ENCODE results near the gene SETD2. TPM values are rescaled to one million over a fixed set of nuclear protein-coding genes. Genes with fewer than 3 reads are reported as not detected.

SETD2 gene
- total and polyA plus RNA-seq, 9 of the 15 experiments (the other 6 are each of a cell fraction or from before 2014, with no cell fraction given) = 8.2 to 44.0 (median 33.6) TPM

GRCh38 chr3:47186285-47186684 lies 22.4 kb upstream of the SETD2 start (continued):
- TF ChIP-seq JUND (IDR thresholded peaks at IDR 0.05; ENCODE audit: borderline replicate concordance, low read depth, low read length) (no peak), JUND (tag; IDR thresholded peaks at IDR 0.05; ENCODE audit: borderline replicate concordance, low read depth, low read length) (no peak), E2F3 (CRISPR knock-in tag; IDR thresholded peaks at IDR 0.05) (no peak), TAF1 (IDR thresholded peaks at IDR 0.05; ENCODE audit: control insufficient read depth, extremely low read depth, insufficient read depth, low read length, severe bottlenecking) (no peak), HCFC1 (IDR thresholded peaks at IDR 0.05; ENCODE audit: low read depth, low read length) (no peak), MEF2D (tag; conservative IDR thresholded peaks at IDR 0.05; ENCODE audit: low read depth) (no peak), SRSF3 (IDR thresholded peaks at IDR 0.05; ENCODE audit: insufficient read depth, low read length) (no peak), ZNF695 (CRISPR knock-in tag; IDR thresholded peaks at IDR 0.05) (no peak), ZNF165 (CRISPR knock-in tag; IDR thresholded peaks at IDR 0.05; ENCODE audit: borderline replicate concordance) (no peak), ATF6 (CRISPR knock-in tag; IDR thresholded peaks at IDR 0.05) (no peak), ZNF551 (CRISPR knock-in tag; IDR thresholded peaks at IDR 0.05) (no peak), IFI16 (CRISPR knock-in tag; IDR thresholded peaks at IDR 0.05) (no peak), ZBTB17 (CRISPR knock-in tag; IDR thresholded peaks at IDR 0.05) (no peak), BDP1 (IDR thresholded peaks at IDR 0.05; ENCODE audit: insufficient read depth, insufficient read length) (no peak), MCM3 (IDR thresholded peaks at IDR 0.05) (no peak), BCL6 (CRISPR knock-in tag; IDR thresholded peaks at IDR 0.05) (no peak), ELF1 (tag; IDR thresholded peaks at IDR 0.05) (no peak), MAFK (IDR thresholded peaks at IDR 0.05; ENCODE audit: low read length) (peak; percentile 84), C11orf30 (IDR thresholded peaks at IDR 0.05; ENCODE audit: low read depth) (peak; percentile 96), ZNF274 (IDR thresholded peaks at IDR 0.05; ENCODE audit: borderline replicate concordance, low read depth, low read length) (no peak), PYGO2 (tag; IDR thresholded peaks at IDR 0.05) (no peak), ZNF584 (CRISPR knock-in tag; IDR thresholded peaks at IDR 0.05; ENCODE audit: low read depth) (no peak), ETV6 (IDR thresholded peaks at IDR 0.05; ENCODE audit: borderline replicate concordance in 1 of 2, low read depth in 2 of 2, low read length in 1 of 2) (no peak), ETV6 (CRISPR knock-in tag; IDR thresholded peaks at IDR 0.05; ENCODE audit: borderline replicate concordance) (no peak), MTA1 (IDR thresholded peaks at IDR 0.05; ENCODE audit: borderline replicate concordance) (no peak)
- TF ChIP-seq, protein P1, sequence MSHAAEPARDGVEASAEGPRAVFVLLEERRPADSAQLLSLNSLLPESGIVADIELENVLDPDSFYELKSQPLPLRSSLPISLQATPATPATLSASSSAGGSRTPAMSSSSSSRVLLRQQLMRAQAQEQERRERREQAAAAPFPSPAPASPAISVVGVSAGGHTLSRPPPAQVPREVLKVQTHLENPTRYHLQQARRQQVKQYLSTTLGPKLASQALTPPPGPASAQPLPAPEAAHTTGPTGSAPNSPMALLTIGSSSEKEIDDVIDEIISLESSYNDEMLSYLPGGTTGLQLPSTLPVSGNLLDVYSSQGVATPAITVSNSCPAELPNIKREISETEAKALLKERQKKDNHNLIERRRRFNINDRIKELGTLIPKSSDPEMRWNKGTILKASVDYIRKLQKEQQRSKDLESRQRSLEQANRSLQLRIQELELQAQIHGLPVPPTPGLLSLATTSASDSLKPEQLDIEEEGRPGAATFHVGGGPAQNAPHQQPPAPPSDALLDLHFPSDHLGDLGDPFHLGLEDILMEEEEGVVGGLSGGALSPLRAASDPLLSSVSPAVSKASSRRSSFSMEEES (CRISPR knock-in tag; IDR thresholded peaks at IDR 0.05) = no peak
- TF ChIP-seq, protein P2, sequence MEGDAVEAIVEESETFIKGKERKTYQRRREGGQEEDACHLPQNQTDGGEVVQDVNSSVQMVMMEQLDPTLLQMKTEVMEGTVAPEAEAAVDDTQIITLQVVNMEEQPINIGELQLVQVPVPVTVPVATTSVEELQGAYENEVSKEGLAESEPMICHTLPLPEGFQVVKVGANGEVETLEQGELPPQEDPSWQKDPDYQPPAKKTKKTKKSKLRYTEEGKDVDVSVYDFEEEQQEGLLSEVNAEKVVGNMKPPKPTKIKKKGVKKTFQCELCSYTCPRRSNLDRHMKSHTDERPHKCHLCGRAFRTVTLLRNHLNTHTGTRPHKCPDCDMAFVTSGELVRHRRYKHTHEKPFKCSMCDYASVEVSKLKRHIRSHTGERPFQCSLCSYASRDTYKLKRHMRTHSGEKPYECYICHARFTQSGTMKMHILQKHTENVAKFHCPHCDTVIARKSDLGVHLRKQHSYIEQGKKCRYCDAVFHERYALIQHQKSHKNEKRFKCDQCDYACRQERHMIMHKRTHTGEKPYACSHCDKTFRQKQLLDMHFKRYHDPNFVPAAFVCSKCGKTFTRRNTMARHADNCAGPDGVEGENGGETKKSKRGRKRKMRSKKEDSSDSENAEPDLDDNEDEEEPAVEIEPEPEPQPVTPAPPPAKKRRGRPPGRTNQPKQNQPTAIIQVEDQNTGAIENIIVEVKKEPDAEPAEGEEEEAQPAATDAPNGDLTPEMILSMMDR (IDR thresholded peaks at IDR 0.05 in 2 of 3, conservative IDR thresholded peaks at IDR 0.05 in 1 of 3; ENCODE audit: insufficient read depth in 2 of 3, low read depth in 1 of 3, low read length in 3 of 3) = no peak
